ENCODE results near the gene PPP2R3A. TPM values are rescaled to one million over a fixed set of nuclear protein-coding genes. Genes with fewer than 3 reads are reported as not detected.
A peak's percentile ranks its signal among the peaks of the same experiment; 100 is the strongest.
"Not testable (repeated sequence)": the region's sequence is repeated elsewhere in the genome, so short reads cannot be mapped to it uniquely, and the experiment has no call there.

Gene PPP2R3A
- total and polyA plus RNA-seq, 7 experiments from 2014 or later: 0.13 to 0.89 (median 0.40) TPM; not detected in 1

DNA sequence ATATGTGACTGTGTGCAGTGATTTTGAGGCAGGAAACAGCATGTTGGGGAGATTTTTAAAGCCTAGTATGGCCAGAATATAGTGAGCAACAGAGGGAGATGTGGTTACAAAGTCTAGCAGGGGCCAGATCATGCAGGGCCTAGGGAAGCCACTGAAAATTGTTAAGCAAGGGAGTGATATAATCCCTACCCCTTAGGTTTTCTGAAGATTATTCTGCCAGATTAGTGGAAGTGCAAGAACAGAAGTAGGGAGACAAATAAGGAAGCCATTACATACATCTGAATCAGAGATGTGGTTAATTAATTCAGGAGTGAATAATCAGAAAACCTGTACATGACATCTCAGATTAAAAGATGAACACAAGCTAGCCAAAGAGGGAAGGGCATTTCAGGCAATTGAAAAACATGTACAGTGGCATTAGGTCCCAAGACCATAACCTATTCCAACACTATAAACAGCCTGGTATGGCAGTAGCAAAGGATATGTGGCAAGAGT is 175.8 kb downstream of the PPP2R3A start:
- H3K9me3 Mint-ChIP-seq: no peaks in the 10 kb centered on the region
- Histone ChIP-seq H3K27ac (ENCODE audit: low read depth, low read length) (no peak overlapping the region), H3K36me3 (ENCODE audit: control insufficient read depth in 2 of 3, insufficient read depth in 3 of 3, low read length in 3 of 3) (no peaks in the 10 kb centered on the region), H3K4me3 (ENCODE audit: low read length) (no peak overlapping the region), H3K9me3 (ENCODE audit: control insufficient read depth in 2 of 3, low read length in 3 of 3) (no peaks in the 10 kb centered on the region), H3K4me1 (ENCODE audit: control insufficient read depth in 2 of 2, insufficient read depth in 2 of 2, low read length in 2 of 2) (no peaks in the 10 kb centered on the region), H3K27me3 (ENCODE audit: control insufficient read depth in 2 of 2, insufficient read depth in 2 of 2, low read length in 2 of 2) (no peaks in the 10 kb centered on the region)
- H3K4me1 Mint-ChIP-seq: peaks cover 0 to 30% (median 16%) of the 10 kb centered on the region in 7 donors
- H3K27me3 Mint-ChIP-seq: no peaks in the 10 kb centered on the region
- no peak for DNase-seq
- POLR2A ChIA-PET: interaction anchor here (0.9 kb wide), 1 partner anchor 56 kb away, joined by 3 read pairs; no protein-coding TSS in a partner anchor
- ATAC-seq: no peak
- peak overlapping the region in 5 of 9 donors; percentile 0 to 27 (median 19) for H3K27ac Mint-ChIP-seq
- CTCF ChIA-PET: no interaction called here
- H3K36me3 Mint-ChIP-seq: peaks cover 0 to 4% (median 0%) of the 10 kb centered on the region in 5 donors
- H3K4me3 Mint-ChIP-seq: no peak overlapping the region
- intact Hi-C loops (cut with micrococcal nuclease): loop anchor here in 1 of 2 donors (10.0 kb wide), 1 partner anchor 53 kb away; the partner anchor contains the start of gene MSL2

GRCh38 chr3:136141891-136142290 is 176.4 kb downstream of the PPP2R3A start:
- ChIA-PET POLR2A (interaction anchor here (0.9 kb wide), 1 partner anchor 55 kb away, joined by 3 read pairs; no protein-coding TSS in a partner anchor), CTCF (no interaction called here)
- peaks cover 0 to 5% (median 0%) of the 10 kb centered on the region in 5 donors for H3K36me3 Mint-ChIP-seq
- no peaks in the 10 kb centered on the region for H3K27me3 ChIP-seq (ENCODE audit: control insufficient read depth in 2 of 2, insufficient read depth in 2 of 2, low read length in 2 of 2)
- H3K4me1 ChIP-seq (ENCODE audit: control insufficient read depth in 2 of 2, insufficient read depth in 2 of 2, low read length in 2 of 2): no peaks in the 10 kb centered on the region
- H3K27ac ChIP-seq (ENCODE audit: low read depth, low read length): no peak overlapping the region
- no peaks in the 10 kb centered on the region for H3K9me3 Mint-ChIP-seq
- no peaks in the 10 kb centered on the region for H3K9me3 ChIP-seq (ENCODE audit: control insufficient read depth in 2 of 3, low read length in 3 of 3)
- H3K36me3 ChIP-seq (ENCODE audit: control insufficient read depth in 2 of 3, insufficient read depth in 3 of 3, low read length in 3 of 3): no peaks in the 10 kb centered on the region
- H3K4me3 ChIP-seq (ENCODE audit: low read length): no peak overlapping the region
- H3K27ac Mint-ChIP-seq: peak overlapping the region in 4 of 9 donors; percentile 3 to 28 (median 25)
- ATAC-seq: peak; percentile 18
- intact Hi-C loops (cut with micrococcal nuclease): loop anchor here in 1 of 2 donors (10.0 kb wide), 1 partner anchor 53 kb away; the partner anchor contains the start of gene MSL2
- DNase-seq: no peak
- H3K4me1 Mint-ChIP-seq: peaks cover under 1 to 30% (median 13%) of the 10 kb centered on the region in 7 donors
- H3K27me3 Mint-ChIP-seq: no peaks in the 10 kb centered on the region
- H3K4me3 Mint-ChIP-seq: no peak overlapping the region

DNA sequence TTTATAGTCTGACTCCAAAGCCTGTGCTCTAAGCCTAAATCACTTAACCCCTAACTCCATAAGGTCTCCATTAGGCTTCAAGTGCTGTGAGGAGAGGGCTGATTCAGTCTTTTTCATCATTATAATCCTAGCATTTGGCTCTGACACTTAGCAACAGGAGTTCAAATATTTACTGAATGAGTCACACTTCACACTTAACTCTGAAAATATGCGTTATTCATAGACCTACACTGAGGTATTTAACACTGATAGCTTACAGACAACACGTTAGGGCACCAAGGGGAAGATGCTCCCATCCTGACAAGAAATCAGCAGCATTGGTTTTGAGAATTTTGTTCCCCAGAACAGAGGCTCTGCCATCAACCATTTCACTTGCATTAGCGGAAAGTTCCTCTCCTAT is 177.1 kb downstream of the PPP2R3A start:
- H3K4me1 ChIP-seq (ENCODE audit: control insufficient read depth in 2 of 2, insufficient read depth in 2 of 2, low read length in 2 of 2): no peaks in the 10 kb centered on the region
- ChIA-PET CTCF (no interaction called here), POLR2A (interaction anchor here (0.6 to 0.9 kb wide), 2 partner anchors 55 to 109 kb away, joined by 3 read pairs; no protein-coding TSS in a partner anchor)
- no peak overlapping the region for H3K27ac ChIP-seq (ENCODE audit: low read depth, low read length)
- H3K9me3 ChIP-seq (ENCODE audit: control insufficient read depth in 2 of 3, low read length in 3 of 3): no peaks in the 10 kb centered on the region
- H3K27ac Mint-ChIP-seq: peak overlapping the region in 4 of 9 donors; percentile 28 to 67 (median 53)
- H3K27me3 Mint-ChIP-seq: no peaks in the 10 kb centered on the region
- H3K36me3 ChIP-seq (ENCODE audit: control insufficient read depth in 2 of 3, insufficient read depth in 3 of 3, low read length in 3 of 3): no peaks in the 10 kb centered on the region
- intact Hi-C loops (cut with micrococcal nuclease): loop anchor here in 1 of 2 donors (10.0 kb wide), 1 partner anchor 52 kb away; the partner anchor contains the start of gene MSL2
- DNase-seq (no peak), ATAC-seq (peak; percentile 43)
- H3K4me3 ChIP-seq (ENCODE audit: low read length): no peak overlapping the region
- H3K36me3 Mint-ChIP-seq: peaks cover 0 to 5% (median 0%) of the 10 kb centered on the region in 5 donors
- no peaks in the 10 kb centered on the region for H3K27me3 ChIP-seq (ENCODE audit: control insufficient read depth in 2 of 2, insufficient read depth in 2 of 2, low read length in 2 of 2)
- no peaks in the 10 kb centered on the region for H3K9me3 Mint-ChIP-seq
- peaks cover 2 to 31% (median 12%) of the 10 kb centered on the region in 7 donors for H3K4me1 Mint-ChIP-seq
- H3K4me3 Mint-ChIP-seq: no peak overlapping the region

DNA sequence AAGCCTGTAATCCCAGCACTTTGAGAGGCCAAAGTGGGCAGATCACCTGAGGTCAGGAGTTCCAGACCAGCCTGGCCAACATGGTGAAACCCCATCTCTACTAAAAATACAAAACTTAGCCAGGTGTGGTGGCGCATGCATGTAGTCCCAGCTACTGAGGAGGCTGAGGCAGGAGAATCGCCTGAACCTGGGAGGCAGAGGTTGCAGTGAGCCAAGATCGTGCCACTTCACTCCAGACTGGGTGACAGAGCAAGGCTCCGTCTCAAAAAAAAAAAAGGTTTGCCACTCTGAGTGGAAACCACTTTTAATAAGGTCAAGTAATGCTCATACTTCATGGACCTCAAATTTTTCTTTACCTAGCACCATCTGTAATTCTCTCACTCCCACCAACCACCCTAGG is 178.9 kb downstream of the PPP2R3A start:
- not testable (repeated sequence) for H3K27ac ChIP-seq (ENCODE audit: low read depth, low read length); H3K4me3 ChIP-seq (ENCODE audit: low read length); H3K4me3 Mint-ChIP-seq; H3K27me3 Mint-ChIP-seq; H3K9me3 ChIP-seq (ENCODE audit: control insufficient read depth in 2 of 3, low read length in 3 of 3); H3K9me3 Mint-ChIP-seq; DNase-seq; ATAC-seq; H3K4me1 ChIP-seq (ENCODE audit: control insufficient read depth in 2 of 2, insufficient read depth in 2 of 2, low read length in 2 of 2); H3K36me3 ChIP-seq (ENCODE audit: control insufficient read depth in 2 of 3, insufficient read depth in 3 of 3, low read length in 3 of 3); H3K27me3 ChIP-seq (ENCODE audit: control insufficient read depth in 2 of 2, insufficient read depth in 2 of 2, low read length in 2 of 2)
- intact Hi-C loops (cut with micrococcal nuclease): loop anchor here in 1 of 2 donors (2.0 to 10.0 kb wide), 2 partner anchors 14 to 50 kb away; partner anchors contain the start of gene MSL2
- ChIA-PET CTCF (interaction anchor here (0.6 kb wide), 1 partner anchor 872 kb away, joined by 5 read pairs; no protein-coding TSS in a partner anchor), POLR2A (interaction anchor here (0.6 kb wide), 2 partner anchors 32 to 39 kb away, joined by 3 read pairs; no protein-coding TSS in a partner anchor)
- H3K36me3 Mint-ChIP-seq: peaks cover 0 to 11% (median 5%) of the 10 kb centered on the region in 5 donors
- peak overlapping the region in 2 of 9 donors; percentile 44 to 51 for H3K27ac Mint-ChIP-seq
- H3K4me1 Mint-ChIP-seq: peaks cover 9 to 42% (median 24%) of the 10 kb centered on the region in 7 donors

DNA sequence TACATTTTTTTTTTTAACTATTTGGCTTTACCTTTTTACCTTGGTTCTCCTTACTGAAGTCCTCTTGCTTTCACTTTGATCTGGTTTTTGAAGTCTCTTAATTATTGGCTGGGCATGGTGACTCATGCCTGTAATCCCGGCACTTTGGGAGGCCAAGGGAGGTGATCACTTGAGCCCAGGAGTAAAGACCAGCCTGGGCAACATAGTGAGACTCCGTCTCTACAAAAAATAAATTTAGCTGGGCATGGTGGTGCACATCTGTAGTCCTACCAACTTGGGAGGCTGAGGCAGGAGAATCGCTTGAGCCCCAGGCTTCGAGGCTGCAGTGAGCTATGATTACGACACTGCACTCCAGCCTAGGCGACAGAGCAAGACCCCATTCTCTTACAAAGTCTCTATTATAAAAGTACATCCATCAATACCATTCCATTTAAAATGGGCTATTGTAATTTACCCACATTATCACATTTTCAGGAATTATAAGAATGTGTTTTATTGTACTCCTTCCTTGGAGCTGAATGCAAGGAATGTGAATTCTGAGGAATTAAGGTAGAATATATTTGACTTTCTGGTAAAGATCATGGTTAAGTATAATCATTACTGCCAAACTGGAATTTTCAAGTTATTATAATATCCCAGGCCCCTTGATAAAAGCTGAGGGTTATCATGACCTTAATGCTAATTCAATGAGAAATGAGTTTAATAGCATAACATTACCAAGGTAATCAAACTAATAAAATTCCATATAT is 181.6 kb downstream of the PPP2R3A start:
- H3K27ac Mint-ChIP-seq: peak overlapping the region in 5 of 9 donors; percentile 26 to 66 (median 35)
- POLR2A ChIA-PET: interaction anchor here (0.9 to 1.5 kb wide), 2 partner anchors 48 to 50 kb away, joined by 3 read pairs; no protein-coding TSS in a partner anchor
- no peaks in the 10 kb centered on the region for H3K9me3 Mint-ChIP-seq

GRCh38 chr3:136149667-136150066 is 184.1 kb downstream of the PPP2R3A start:
- H3K4me1 ChIP-seq (ENCODE audit: control insufficient read depth in 2 of 2, insufficient read depth in 2 of 2, low read length in 2 of 2): peaks cover 0 to 14% of the 10 kb centered on the region in 2 donors
- Mint-ChIP-seq H3K4me1 (peaks cover 24 to 72% (median 61%) of the 10 kb centered on the region in 7 donors), H3K9me3 (no peaks in the 10 kb centered on the region), H3K36me3 (peaks cover 7 to 38% (median 30%) of the 10 kb centered on the region in 5 donors), H3K27ac (peak overlapping the region in 7 of 9 donors; percentile 1 to 78 (median 44)), H3K4me3 (peak overlapping the region in 1 of 10 donors; percentile 16), H3K27me3 (no peaks in the 10 kb centered on the region)
- no peaks in the 10 kb centered on the region for H3K27me3 ChIP-seq (ENCODE audit: control insufficient read depth in 2 of 2, insufficient read depth in 2 of 2, low read length in 2 of 2)
- DNase-seq (no peak), ATAC-seq (no peak)
- ChIA-PET CTCF (interaction anchor here (0.8 kb wide), 1 partner anchor 270 kb away, joined by 4 read pairs; no protein-coding TSS in a partner anchor), POLR2A (interaction anchor here (0.6 kb wide), 1 partner anchor 41 kb away, joined by 3 read pairs; no protein-coding TSS in a partner anchor)
- intact Hi-C loops (cut with micrococcal nuclease): loop anchor here (5.0 to 10.0 kb wide), 2 partner anchors 43 to 45 kb away; partner anchors contain the start of gene MSL2 (in 1 of the 2)
- H3K27ac ChIP-seq (ENCODE audit: low read depth, low read length): no peak overlapping the region
- no peak overlapping the region for H3K4me3 ChIP-seq (ENCODE audit: low read length)
- no peaks in the 10 kb centered on the region for H3K9me3 ChIP-seq (ENCODE audit: control insufficient read depth in 2 of 3, low read length in 3 of 3)
- H3K36me3 ChIP-seq (ENCODE audit: control insufficient read depth in 2 of 3, insufficient read depth in 3 of 3, low read length in 3 of 3): peaks cover 0 to 25% (median 15%) of the 10 kb centered on the region in 3 experiments

More for the DNA sequence above, 181.6 kb downstream of the PPP2R3A start:
- intact Hi-C loops (cut with micrococcal nuclease): loop anchor here (2.0 to 10.0 kb wide), 3 partner anchors 45 to 104 kb away; partner anchors contain the start of genes MSL2 (in 1 of the 2) and PCCB (in 1 of the 2)
- Mint-ChIP-seq H3K4me3 (no peak overlapping the region), H3K4me1 (peaks cover 16 to 56% (median 42%) of the 10 kb centered on the region in 7 donors), H3K27me3 (no peaks in the 10 kb centered on the region), H3K36me3 (peaks cover 7 to 25% (median 25%) of the 10 kb centered on the region in 5 donors)
- Histone ChIP-seq H3K36me3 (ENCODE audit: control insufficient read depth in 2 of 3, insufficient read depth in 3 of 3, low read length in 3 of 3) (peaks cover 0 to 16% (median 12%) of the 10 kb centered on the region in 3 experiments), H3K9me3 (ENCODE audit: control insufficient read depth in 2 of 3, low read length in 3 of 3) (no peaks in the 10 kb centered on the region), H3K27ac (ENCODE audit: low read depth, low read length) (no peak overlapping the region), H3K4me1 (ENCODE audit: control insufficient read depth in 2 of 2, insufficient read depth in 2 of 2, low read length in 2 of 2) (peaks cover 0 to 7% of the 10 kb centered on the region in 2 donors), H3K27me3 (ENCODE audit: control insufficient read depth in 2 of 2, insufficient read depth in 2 of 2, low read length in 2 of 2) (no peaks in the 10 kb centered on the region), H3K4me3 (ENCODE audit: low read length) (no peak overlapping the region)
- DNase-seq (no peak), ATAC-seq (no peak)
- CTCF ChIA-PET: interaction anchor here (0.5 kb wide), 1 partner anchor 34 kb away, joined by 3 read pairs; no protein-coding TSS in a partner anchor

Data from naive thymus-derived CD4-positive, alpha-beta T cell (primary cell).